HCT116 (cell line): ENCODE results near the gene ORC5. TPM values are rescaled to one million over a fixed set of nuclear protein-coding genes. Genes with fewer than 3 reads are reported as not detected.

Source experiments
- ATAC-seq: fragments of 200-7000 bp; cut with Tn5 transposase; 2 replicates; pipeline ENCODE4 v1.9.1; 2020; ENCODE audit warnings: mild to moderate bottlenecking, moderate library complexity
- BruUV-seq: library from RNA; stranded (reverse); fragments of 400-500 nt; replicated peaks from 2 replicates; lab custom pipeline; 2021; lab: Mats Ljungman, UMichigan
- CTCF ChIA-PET: fragments of 300-600 bp; sonication (Branson Sonifier 250); formaldehyde crosslinking; loops from one replicate; lab custom pipeline; 2021; ENCODE audit warnings: antibody characterized with exemption; lab: Charles Lee
- POLR2A ChIA-PET: fragments of 300-600, 350-600 bp; sonication (Branson Sonifier 250); formaldehyde crosslinking; loops from one replicate; lab custom pipeline; 2021; ENCODE audit warnings: antibody characterized with exemption; lab: Charles Lee
- RAD21 ChIA-PET, 2 experiments: fragments of 300-600 bp; sonication (Branson Sonifier 250); formaldehyde crosslinking; loops; one replicate each; lab custom pipeline; 2023; ENCODE audit warnings: low total read pairs in 2 of 2; ENCODE audit not compliant: uncharacterized antibody in 2 of 2, unreplicated experiment in 2 of 2, low non-redundant PET in 1 of 2; lab: Charles Lee
- DNase-seq: peaks from one replicate; pipeline ENCODE4 v3.0.0-alpha.2; 2010; ENCODE audit warnings: low read depth, low spot score
- H2AFZ ChIP-seq: fragments of 200-600 bp; shearing (Covaris generic), sonication (generic); 2 replicates; pipeline ENCODE4 v1.6.1; 2017; ENCODE audit warnings: low read depth, mixed run types, mixed read lengths, antibody characterized with exemption, low read length; ENCODE audit not compliant: poor library complexity, severe bottlenecking
- H3K27ac ChIP-seq: 2 replicates; pipeline ENCODE4 v1.5.1; 2012; ENCODE audit warnings: low read depth, low read length
- H3K27me3 ChIP-seq: fragments of 200-600 bp; sonication (generic); 2 replicates; pipeline ENCODE4 v1.6.1; 2016; ENCODE audit warnings: mixed run types, low read length, mixed read lengths; ENCODE audit not compliant: insufficient read depth
- H3K36me3 ChIP-seq, 2 experiments: fragments of 200-500 bp in 1 of 2; fragments of 200-600 bp in 1 of 2; sonication (Bioruptor generic) in 1 of 2; sonication (generic) in 1 of 2; 2 replicates each; pipeline versions ENCODE4 v1.5.1 to v1.6.1; 2014 to 2016; ENCODE audit warnings: low read length in 2 of 2, inconsistent platforms in 1 of 2, mixed read lengths in 1 of 2, mixed run types in 1 of 2; ENCODE audit not compliant: insufficient read depth in 2 of 2, control insufficient read depth in 1 of 2
- H3K4me1 ChIP-seq, 2 experiments: fragments of 200-600 bp in 1 of 2; sonication (generic) in 1 of 2; 2 replicates each; pipeline versions ENCODE4 v1.5.1 to v1.6.1; 2012 to 2017; ENCODE audit warnings: low read length in 2 of 2, inconsistent platforms in 1 of 2, mild to moderate bottlenecking in 1 of 2, mixed read lengths in 1 of 2, mixed run types in 1 of 2, moderate library complexity in 1 of 2; ENCODE audit not compliant: insufficient read depth in 2 of 2, control insufficient read depth in 1 of 2
- H3K4me2 ChIP-seq: fragments of 200-600 bp; sonication (generic); 2 replicates; pipeline ENCODE4 v1.6.1; 2017; ENCODE audit warnings: mixed run types, low read length, mixed read lengths
- H3K4me3 ChIP-seq, 2 experiments: fragments of 200-600 bp in 1 of 2; sonication (generic) in 1 of 2; replicated peaks in 1 of 2; 2 replicates each; pipeline ENCODE4 v1.5.1; 2011 to 2016; ENCODE audit warnings: low read length in 2 of 2, control low read depth in 1 of 2, low read depth in 1 of 2, mild to moderate bottlenecking in 1 of 2, mixed read lengths in 1 of 2, mixed run types in 1 of 2
- H3K79me2 ChIP-seq: fragments of 200-600 bp; sonication (generic); 2 replicates; pipeline ENCODE4 v1.6.1; 2017; ENCODE audit warnings: mild to moderate bottlenecking, mixed run types, low read length, moderate library complexity, mixed read lengths; ENCODE audit not compliant: insufficient read depth
- H3K9ac ChIP-seq: fragments of 200-600 bp; sonication (generic); 2 replicates; pipeline ENCODE4 v1.6.1; 2016; ENCODE audit warnings: low read length, mixed read lengths
- H3K9me2 ChIP-seq: fragments of 200-600 bp; sonication (generic), shearing (Covaris generic); 2 replicates; pipeline ENCODE4 v1.6.1; 2017; ENCODE audit warnings: mixed run types, mild to moderate bottlenecking, moderate library complexity; ENCODE audit not compliant: insufficient read depth
- H3K9me3 ChIP-seq, 2 experiments: fragments of 200-500 bp in 1 of 2; fragments of 200-600 bp in 1 of 2; sonication (Bioruptor generic) in 1 of 2; sonication (generic) in 1 of 2; 2 replicates each; pipeline ENCODE4 v1.6.1; 2014 to 2017; ENCODE audit warnings: low read length in 2 of 2, mixed read lengths in 2 of 2, inconsistent platforms in 1 of 2, low read depth in 1 of 2, mild to moderate bottlenecking in 1 of 2, mixed run types in 1 of 2, moderate library complexity in 1 of 2; ENCODE audit not compliant: control insufficient read depth in 1 of 2, insufficient read depth in 1 of 2
- H4K20me1 ChIP-seq: fragments of 200-600 bp; sonication (generic), shearing (Covaris generic); 2 replicates; pipeline ENCODE4 v1.6.1; 2017; ENCODE audit warnings: mixed run types, mild to moderate bottlenecking, moderate library complexity; ENCODE audit not compliant: insufficient read depth
- CEBPB ChIP-seq: IDR thresholded peaks from 2 replicates; pipeline ENCODE4 v1.6.1; 2012; ENCODE audit warnings: low read depth
- EGR1 ChIP-seq: IDR thresholded peaks from 2 replicates; pipeline ENCODE4 v1.6.1; 2012; ENCODE audit warnings: low read depth
- ELF1 ChIP-seq: IDR thresholded peaks from 2 replicates; pipeline ENCODE4 v1.6.1; 2012; ENCODE audit warnings: low read depth, borderline replicate concordance
- EZH2 ChIP-seq: fragments of 200-600 bp; sonication (generic); IDR thresholded peaks from 2 replicates; pipeline ENCODE4 v1.6.1; 2017; ENCODE audit warnings: antibody characterized with exemption, mixed run types
- EZH2phosphoT487 ChIP-seq: fragments of 200-600 bp; IDR thresholded peaks from 2 replicates; pipeline ENCODE4 v1.6.1; 2018; ENCODE audit warnings: antibody characterized with exemption, borderline replicate concordance
- JUND ChIP-seq: IDR thresholded peaks from 2 replicates; pipeline ENCODE4 v1.6.1; 2012
- POLR2A ChIP-seq: IDR thresholded peaks from 2 replicates; pipeline ENCODE4 v1.7.0; 2011; ENCODE audit warnings: borderline replicate concordance; ENCODE audit not compliant: insufficient read depth, insufficient read length; ENCODE audit errors: extremely low read depth
- POLR2AphosphoS5 ChIP-seq: IDR thresholded peaks from 2 replicates; pipeline ENCODE4 v1.6.1; 2011; ENCODE audit warnings: mild to moderate bottlenecking, low read depth, low read length, moderate library complexity
- RAD21 ChIP-seq: IDR thresholded peaks from 2 replicates; pipeline ENCODE4 v1.6.1; 2012; ENCODE audit warnings: low read depth, mild to moderate bottlenecking
- SIN3A ChIP-seq: IDR thresholded peaks from 2 replicates; pipeline ENCODE4 v1.6.1; 2012; ENCODE audit warnings: low read depth
- SRF ChIP-seq: IDR thresholded peaks from 2 replicates; pipeline ENCODE4 v1.6.1; 2012; ENCODE audit warnings: low read depth
- TCF7L2 ChIP-seq: IDR thresholded peaks from 2 replicates; pipeline ENCODE4 v1.7.0; 2011; ENCODE audit warnings: borderline replicate concordance, inconsistent platforms; ENCODE audit not compliant: insufficient read depth, insufficient read length; ENCODE audit errors: extremely low read depth
- YY1 ChIP-seq: IDR thresholded peaks from 2 replicates; pipeline ENCODE4 v1.6.1; 2011; ENCODE audit warnings: low read length, low read depth, moderate library complexity, mild to moderate bottlenecking; ENCODE audit not compliant: insufficient replicate concordance; ENCODE audit errors: extremely low read depth
- ZFX ChIP-seq: fragments of 450-650 bp; IDR thresholded peaks from 2 replicates; pipeline ENCODE4 v1.6.1; 2017
- ZNF274 ChIP-seq: fragments of 200-500 bp; sonication (Bioruptor generic); IDR thresholded peaks from 2 replicates; pipeline ENCODE4 v1.6.1; 2014; ENCODE audit warnings: mild to moderate bottlenecking, low read depth, low read length, inconsistent platforms
- intact Hi-C: fragments of 100-400 bp; cut with micrococcal nuclease; formaldehyde crosslinking; loops from 2 replicates; pipeline ENCODE4 v1.10.0; 2022
- total RNA-seq: library from RNA; stranded (reverse); gene quantifications from one replicate; pipeline ENCODE4 v1.2.1, GENCODE V29; 2021; ENCODE audit not compliant: unreplicated experiment
- TF ChIP-seq, protein P1 (sequence below): IDR thresholded peaks from 2 replicates; pipeline ENCODE4 v1.6.1; 2012
- TF ChIP-seq, protein P2 (sequence below): IDR thresholded peaks from 2 replicates; pipeline ENCODE4 v1.6.1; 2012
- TF ChIP-seq, protein P3 (sequence below): IDR thresholded peaks from 2 replicates; pipeline ENCODE4 v1.6.1; 2011; ENCODE audit warnings: mild to moderate bottlenecking, low read length, moderate library complexity; ENCODE audit not compliant: insufficient replicate concordance; ENCODE audit errors: extremely low read depth
- TF ChIP-seq, protein P4 (sequence below): IDR thresholded peaks from 2 replicates; pipeline ENCODE4 v1.6.1; 2012; ENCODE audit warnings: low read depth

ORC5 gene
- total RNA-seq, 1 experiment from 2014 or later: 30.2 TPM

DNA sequence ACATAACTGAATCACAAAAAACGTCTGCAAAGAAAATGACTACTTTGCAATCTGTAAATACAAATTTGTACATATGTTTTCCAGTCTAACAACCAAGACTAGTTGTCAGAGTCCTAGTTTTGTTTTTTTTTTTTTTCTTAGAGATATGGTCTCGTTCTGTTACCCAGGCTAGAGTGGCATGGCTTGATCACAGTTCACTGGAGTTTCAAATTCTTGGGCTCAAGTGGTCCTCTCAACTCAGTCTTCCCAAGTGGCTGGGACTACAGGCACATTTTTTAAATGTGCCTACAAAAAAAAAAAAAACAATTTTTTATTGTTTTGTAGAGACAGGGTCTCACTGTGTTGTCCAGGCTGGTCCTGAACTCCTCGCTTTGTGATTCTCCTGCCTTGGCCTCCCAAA lies 70.8 kb downstream of the ORC5 start:
- no peak overlapping the region for H2AFZ ChIP-seq
- H3K9me2 ChIP-seq: no peaks in the 10 kb centered on the region
- peaks cover 0 to 5% of the 10 kb centered on the region in 2 experiments; a peak in 1 of 4 replicates for H3K36me3 ChIP-seq
- 0 out of 2 replicates have a peak, but pooled peaks cover 3% of the 10 kb centered on the region for H3K79me2 ChIP-seq
- no peaks in the 10 kb centered on the region for H3K27me3 ChIP-seq
- no peak overlapping the region for H3K27ac ChIP-seq
- ChIA-PET RAD21 (no interaction called here), POLR2A (no interaction called here), CTCF (no interaction called here)
- no peaks in the 10 kb centered on the region for H3K4me1 ChIP-seq
- intact Hi-C loops: no loop called here
- H3K9ac ChIP-seq: no peak overlapping the region
- H4K20me1 ChIP-seq: no peaks in the 10 kb centered on the region; the same call in 1 of the 2 replicates
- TF ChIP-seq, protein P1, sequence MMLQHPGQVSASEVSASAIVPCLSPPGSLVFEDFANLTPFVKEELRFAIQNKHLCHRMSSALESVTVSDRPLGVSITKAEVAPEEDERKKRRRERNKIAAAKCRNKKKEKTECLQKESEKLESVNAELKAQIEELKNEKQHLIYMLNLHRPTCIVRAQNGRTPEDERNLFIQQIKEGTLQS: no peak
- no peak for TF ChIP-seq POLR2AphosphoS5
- no peak for TF ChIP-seq SRF
- TF ChIP-seq YY1: no peak
- TF ChIP-seq JUND: no peak
- no peak for TF ChIP-seq EGR1
- TF ChIP-seq, protein P2, sequence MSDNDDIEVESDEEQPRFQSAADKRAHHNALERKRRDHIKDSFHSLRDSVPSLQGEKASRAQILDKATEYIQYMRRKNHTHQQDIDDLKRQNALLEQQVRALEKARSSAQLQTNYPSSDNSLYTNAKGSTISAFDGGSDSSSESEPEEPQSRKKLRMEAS: no peak
- TF ChIP-seq, protein P3, sequence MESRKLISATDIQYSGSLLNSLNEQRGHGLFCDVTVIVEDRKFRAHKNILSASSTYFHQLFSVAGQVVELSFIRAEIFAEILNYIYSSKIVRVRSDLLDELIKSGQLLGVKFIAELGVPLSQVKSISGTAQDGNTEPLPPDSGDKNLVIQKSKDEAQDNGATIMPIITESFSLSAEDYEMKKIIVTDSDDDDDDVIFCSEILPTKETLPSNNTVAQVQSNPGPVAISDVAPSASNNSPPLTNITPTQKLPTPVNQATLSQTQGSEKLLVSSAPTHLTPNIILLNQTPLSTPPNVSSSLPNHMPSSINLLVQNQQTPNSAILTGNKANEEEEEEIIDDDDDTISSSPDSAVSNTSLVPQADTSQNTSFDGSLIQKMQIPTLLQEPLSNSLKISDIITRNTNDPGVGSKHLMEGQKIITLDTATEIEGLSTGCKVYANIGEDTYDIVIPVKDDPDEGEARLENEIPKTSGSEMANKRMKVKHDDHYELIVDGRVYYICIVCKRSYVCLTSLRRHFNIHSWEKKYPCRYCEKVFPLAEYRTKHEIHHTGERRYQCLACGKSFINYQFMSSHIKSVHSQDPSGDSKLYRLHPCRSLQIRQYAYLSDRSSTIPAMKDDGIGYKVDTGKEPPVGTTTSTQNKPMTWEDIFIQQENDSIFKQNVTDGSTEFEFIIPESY: no peak
- TF ChIP-seq TCF7L2: no peak
- TF ChIP-seq ZNF274: no peak
- TF ChIP-seq, protein P4, sequence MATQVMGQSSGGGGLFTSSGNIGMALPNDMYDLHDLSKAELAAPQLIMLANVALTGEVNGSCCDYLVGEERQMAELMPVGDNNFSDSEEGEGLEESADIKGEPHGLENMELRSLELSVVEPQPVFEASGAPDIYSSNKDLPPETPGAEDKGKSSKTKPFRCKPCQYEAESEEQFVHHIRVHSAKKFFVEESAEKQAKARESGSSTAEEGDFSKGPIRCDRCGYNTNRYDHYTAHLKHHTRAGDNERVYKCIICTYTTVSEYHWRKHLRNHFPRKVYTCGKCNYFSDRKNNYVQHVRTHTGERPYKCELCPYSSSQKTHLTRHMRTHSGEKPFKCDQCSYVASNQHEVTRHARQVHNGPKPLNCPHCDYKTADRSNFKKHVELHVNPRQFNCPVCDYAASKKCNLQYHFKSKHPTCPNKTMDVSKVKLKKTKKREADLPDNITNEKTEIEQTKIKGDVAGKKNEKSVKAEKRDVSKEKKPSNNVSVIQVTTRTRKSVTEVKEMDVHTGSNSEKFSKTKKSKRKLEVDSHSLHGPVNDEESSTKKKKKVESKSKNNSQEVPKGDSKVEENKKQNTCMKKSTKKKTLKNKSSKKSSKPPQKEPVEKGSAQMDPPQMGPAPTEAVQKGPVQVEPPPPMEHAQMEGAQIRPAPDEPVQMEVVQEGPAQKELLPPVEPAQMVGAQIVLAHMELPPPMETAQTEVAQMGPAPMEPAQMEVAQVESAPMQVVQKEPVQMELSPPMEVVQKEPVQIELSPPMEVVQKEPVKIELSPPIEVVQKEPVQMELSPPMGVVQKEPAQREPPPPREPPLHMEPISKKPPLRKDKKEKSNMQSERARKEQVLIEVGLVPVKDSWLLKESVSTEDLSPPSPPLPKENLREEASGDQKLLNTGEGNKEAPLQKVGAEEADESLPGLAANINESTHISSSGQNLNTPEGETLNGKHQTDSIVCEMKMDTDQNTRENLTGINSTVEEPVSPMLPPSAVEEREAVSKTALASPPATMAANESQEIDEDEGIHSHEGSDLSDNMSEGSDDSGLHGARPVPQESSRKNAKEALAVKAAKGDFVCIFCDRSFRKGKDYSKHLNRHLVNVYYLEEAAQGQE: no peak
- TF ChIP-seq SIN3A: no peak
- TF ChIP-seq POLR2A: no peak
- no peak for TF ChIP-seq ELF1
- no peak for TF ChIP-seq CEBPB
- no peak for TF ChIP-seq RAD21
- TF ChIP-seq EZH2: no peak
- TF ChIP-seq EZH2phosphoT487: no peak
- TF ChIP-seq ZFX: no peak
- no peak overlapping the region for H3K4me2 ChIP-seq
- H3K4me3 ChIP-seq: no peak overlapping the region
- H3K9me3 ChIP-seq: no peaks in the 10 kb centered on the region
- ATAC-seq (no peak), DNase-seq (no peak)
- BruUV-seq: no TSS peak
